Panc1 (cell line): Measurements from ENCODE around the gene POLDIP2. TPM values are rescaled to one million over a fixed set of nuclear protein-coding genes. Genes with fewer than 3 reads are reported as not detected.

Experiments
- ATAC-seq: fragments of 200-7000 bp; cut with Tn5 transposase; 2 replicates; pipeline ENCODE4 v1.9.1; 2020; ENCODE audit warnings: mild to moderate bottlenecking, moderate library complexity
- BruUV-seq: library from RNA; stranded (reverse); fragments of 400-500 nt; replicated peaks from 2 replicates; lab custom pipeline; 2021; lab: Mats Ljungman, UMichigan
- CTCF ChIA-PET: fragments of 300-600 bp; sonication (Branson Sonifier 250); formaldehyde crosslinking; loops from one replicate; lab custom pipeline; 2022; ENCODE audit warnings: antibody characterized with exemption; lab: Charles Lee
- POLR2A ChIA-PET: fragments of 300-600 bp; sonication (Branson Sonifier 250); formaldehyde crosslinking; loops from one replicate; lab custom pipeline; 2022; ENCODE audit warnings: antibody characterized with exemption; lab: Charles Lee
- DNase-seq: peaks from one replicate; pipeline ENCODE4 v3.0.0-alpha.2; 2010; ENCODE audit warnings: low read depth, low spot score
- H3K27ac ChIP-seq: 2 replicates; pipeline ENCODE4 v1.5.1; 2011; ENCODE audit warnings: mild to moderate bottlenecking, low read length, inconsistent platforms
- H3K27me3 ChIP-seq: fragments of 200-500 bp; sonication (Bioruptor generic); 2 replicates; pipeline ENCODE4 v1.6.0; 2014; ENCODE audit warnings: low read length, inconsistent platforms; ENCODE audit not compliant: control insufficient read depth, insufficient read depth
- H3K36me3 ChIP-seq: fragments of 200-500 bp; sonication (Bioruptor generic); 2 replicates; pipeline ENCODE4 v1.5.1; 2014; ENCODE audit warnings: inconsistent platforms, mild to moderate bottlenecking, low read length, moderate library complexity; ENCODE audit not compliant: control insufficient read depth, insufficient read depth
- H3K4me1 ChIP-seq: 2 replicates; pipeline ENCODE4 v1.5.1; 2011; ENCODE audit warnings: inconsistent platforms, mild to moderate bottlenecking, low read length, moderate library complexity; ENCODE audit not compliant: control insufficient read depth, insufficient read depth
- H3K4me3 ChIP-seq, 2 experiments: 2 replicates each; pipeline ENCODE4 v1.5.1; 2011 to 2012; ENCODE audit warnings: low read depth in 2 of 2, low read length in 2 of 2, mild to moderate bottlenecking in 2 of 2, inconsistent platforms in 1 of 2, moderate library complexity in 1 of 2
- H3K9me3 ChIP-seq: fragments of 200-500 bp; sonication (Bioruptor generic); 2 replicates; pipeline ENCODE4 v1.5.1; 2014; ENCODE audit warnings: low read depth, mild to moderate bottlenecking, inconsistent platforms, low read length, moderate library complexity; ENCODE audit not compliant: control insufficient read depth, insufficient read depth
- CTCF ChIP-seq: fragments of 450-650 bp; IDR thresholded peaks from 2 replicates; pipeline ENCODE4 v1.5.1; 2017; ENCODE audit warnings: mild to moderate bottlenecking
- POLR2AphosphoS5 ChIP-seq: IDR thresholded peaks from 2 replicates; pipeline ENCODE4 v1.6.1; 2012; ENCODE audit warnings: mild to moderate bottlenecking, low read depth, low read length, moderate library complexity
- SIN3A ChIP-seq: IDR thresholded peaks from 2 replicates; pipeline ENCODE4 v1.6.1; 2012; ENCODE audit warnings: low read depth, mild to moderate bottlenecking, low read length, moderate library complexity, borderline replicate concordance; ENCODE audit not compliant: insufficient read depth
- TCF7L2 ChIP-seq: IDR thresholded peaks from 2 replicates; pipeline ENCODE4 v1.6.1; 2011; ENCODE audit warnings: mild to moderate bottlenecking, low read depth, low read length, inconsistent platforms
- in situ Hi-C: cut with HindIII; loops from 2 replicates; pipeline ENCODE4 v1.10.0; 2016; ENCODE audit warnings: low sequenced_read_pairs, low pct_unique_long_range_greater_than_20kb
- intact Hi-C: fragments of 100-400 bp; cut with micrococcal nuclease; formaldehyde crosslinking; loops from one replicate; pipeline ENCODE4 v1.10.0; 2022; ENCODE audit not compliant: unreplicated experiment
- microRNA-seq: library from miRNA; unstranded; fragments of <30 nt; microRNA quantifications from one replicate; pipeline ENCODE4 v1.1.0, GENCODE V29; 2020; ENCODE audit not compliant: unreplicated experiment
- total RNA-seq: library from RNA; stranded (reverse); gene quantifications from one replicate; pipeline ENCODE4 v1.2.1, GENCODE V29; 2021; ENCODE audit not compliant: unreplicated experiment
- TF ChIP-seq, protein P1 (sequence below), 2 experiments: IDR thresholded peaks; 2 replicates each; pipeline ENCODE4 v1.6.1; 2011 to 2012; ENCODE audit warnings: low read depth in 2 of 2, control low read depth in 1 of 2, low read length in 1 of 2, mild to moderate bottlenecking in 1 of 2, moderate library complexity in 1 of 2; ENCODE audit not compliant: insufficient read depth in 1 of 2

The POLDIP2 gene
- total RNA-seq, 1 experiment from 2014 or later: 175 TPM

DNA sequence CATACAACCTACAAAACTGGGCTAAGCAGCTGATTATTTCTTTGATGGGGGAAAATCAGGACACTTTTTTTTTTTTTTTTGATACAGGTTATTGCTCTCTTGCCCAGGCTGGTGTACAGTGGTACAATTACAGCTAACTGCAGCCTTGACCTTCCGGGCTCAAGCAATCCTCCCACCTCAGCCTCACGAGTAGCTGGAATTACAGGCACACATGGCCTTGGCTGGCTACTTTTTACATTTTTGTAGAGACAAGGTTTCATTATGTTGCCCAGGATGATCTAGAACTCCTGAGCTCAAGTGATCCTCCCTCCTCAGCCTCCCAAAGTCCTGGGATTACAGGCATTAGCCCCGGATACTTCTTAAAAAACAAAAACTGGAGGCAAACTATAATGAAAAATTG lies 58.9 kb downstream of the POLDIP2 start:
- ATAC-seq (no peak), DNase-seq (no peak)
- ChIA-PET CTCF (no interaction called here), POLR2A (no interaction called here)
- no peak for TF ChIP-seq CTCF
- TF ChIP-seq TCF7L2: no peak
- TF ChIP-seq, protein P1, sequence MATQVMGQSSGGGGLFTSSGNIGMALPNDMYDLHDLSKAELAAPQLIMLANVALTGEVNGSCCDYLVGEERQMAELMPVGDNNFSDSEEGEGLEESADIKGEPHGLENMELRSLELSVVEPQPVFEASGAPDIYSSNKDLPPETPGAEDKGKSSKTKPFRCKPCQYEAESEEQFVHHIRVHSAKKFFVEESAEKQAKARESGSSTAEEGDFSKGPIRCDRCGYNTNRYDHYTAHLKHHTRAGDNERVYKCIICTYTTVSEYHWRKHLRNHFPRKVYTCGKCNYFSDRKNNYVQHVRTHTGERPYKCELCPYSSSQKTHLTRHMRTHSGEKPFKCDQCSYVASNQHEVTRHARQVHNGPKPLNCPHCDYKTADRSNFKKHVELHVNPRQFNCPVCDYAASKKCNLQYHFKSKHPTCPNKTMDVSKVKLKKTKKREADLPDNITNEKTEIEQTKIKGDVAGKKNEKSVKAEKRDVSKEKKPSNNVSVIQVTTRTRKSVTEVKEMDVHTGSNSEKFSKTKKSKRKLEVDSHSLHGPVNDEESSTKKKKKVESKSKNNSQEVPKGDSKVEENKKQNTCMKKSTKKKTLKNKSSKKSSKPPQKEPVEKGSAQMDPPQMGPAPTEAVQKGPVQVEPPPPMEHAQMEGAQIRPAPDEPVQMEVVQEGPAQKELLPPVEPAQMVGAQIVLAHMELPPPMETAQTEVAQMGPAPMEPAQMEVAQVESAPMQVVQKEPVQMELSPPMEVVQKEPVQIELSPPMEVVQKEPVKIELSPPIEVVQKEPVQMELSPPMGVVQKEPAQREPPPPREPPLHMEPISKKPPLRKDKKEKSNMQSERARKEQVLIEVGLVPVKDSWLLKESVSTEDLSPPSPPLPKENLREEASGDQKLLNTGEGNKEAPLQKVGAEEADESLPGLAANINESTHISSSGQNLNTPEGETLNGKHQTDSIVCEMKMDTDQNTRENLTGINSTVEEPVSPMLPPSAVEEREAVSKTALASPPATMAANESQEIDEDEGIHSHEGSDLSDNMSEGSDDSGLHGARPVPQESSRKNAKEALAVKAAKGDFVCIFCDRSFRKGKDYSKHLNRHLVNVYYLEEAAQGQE (IDR thresholded peaks at IDR 0.05; ENCODE audit: insufficient read depth in 1 of 2, low read depth in 2 of 2, low read length in 1 of 2): no peak
- no peak for TF ChIP-seq POLR2AphosphoS5
- TF ChIP-seq SIN3A: no peak
- Histone ChIP-seq H3K27me3 (no peaks in the 10 kb centered on the region), H3K9me3 (no peaks in the 10 kb centered on the region), H3K4me3 (no peak overlapping the region), H3K4me1 (no peaks in the 10 kb centered on the region), H3K36me3 (no peaks in the 10 kb centered on the region), H3K27ac (no peak overlapping the region)
- in situ Hi-C loops: no loop called here
- no TSS peak for BruUV-seq
- intact Hi-C loops: no loop called here

Small RNA genes within 50 kb of the gene (microRNA-seq; reads per million reads assigned to microRNA genes)
- 2.5 reads per million for gene MIR4723

Other genes starting within 250 kb of the POLDIP2 start
- gene TMEM97, start 38.3 kb downstream of the POLDIP2 start, total RNA-seq: 78.7 TPM
- 25.4 TPM for gene IFT20, start 22.1 kb downstream of the POLDIP2 start, total RNA-seq
- 55.8 TPM for gene TNFAIP1, start 21.8 kb downstream of the POLDIP2 start, total RNA-seq
- not detected for gene SEBOX, start 7.7 kb upstream of the POLDIP2 start, total RNA-seq
- gene VTN, start 12.8 kb upstream of the POLDIP2 start, total RNA-seq: 2.3 TPM
- gene SARM1, start 14.2 kb upstream of the POLDIP2 start, total RNA-seq: 17.4 TPM
- gene SLC46A1, start 48.7 kb upstream of the POLDIP2 start, total RNA-seq: 16.9 TPM
- not detected for gene SLC13A2, start 116.1 kb upstream of the POLDIP2 start, total RNA-seq
- not detected for gene FOXN1, start 148.8 kb upstream of the POLDIP2 start, total RNA-seq
- 44.7 TPM for gene UNC119, start 195.1 kb upstream of the POLDIP2 start, total RNA-seq
- gene PIGS, start 214.0 kb upstream of the POLDIP2 start, total RNA-seq: 78.8 TPM
- 13.4 TPM for gene ALDOC, start 219.4 kb upstream of the POLDIP2 start, total RNA-seq
- gene SPAG5, start 241.5 kb upstream of the POLDIP2 start, total RNA-seq: 152 TPM